GM23338 (cell line): ENCODE data around the gene OCIAD2. TPM values are rescaled to one million over a fixed set of nuclear protein-coding genes. Genes with fewer than 3 reads are reported as not detected.

ENCODE experiments used
- ATAC-seq: fragments of 200-7000 bp; cut with Tn5 transposase; 3 replicates; pipeline ENCODE4 v1.9.1; 2020
- DNase-seq: peaks from one replicate; pipeline ENCODE4 v3.0.0-alpha.2; 2015; ENCODE audit warnings: low spot score
- H2AFZ ChIP-seq: fragments of 200-600 bp; sonication (generic); 2 replicates; pipeline ENCODE4 v1.8.0; 2016; ENCODE audit warnings: antibody characterized with exemption, mild to moderate bottlenecking, moderate library complexity
- H3F3A ChIP-seq: fragments of 200-600 bp; sonication (generic); replicated peaks from 2 replicates; pipeline ENCODE4 v1.8.0; 2017; ENCODE audit warnings: antibody characterized with exemption, mixed run types, low read depth
- H3K27ac ChIP-seq: fragments of 200-600 bp; sonication (generic); 2 replicates; pipeline ENCODE4 v1.6.1; 2016; ENCODE audit warnings: low read depth
- H3K27me3 ChIP-seq: fragments of 200-600 bp; sonication (generic); 2 replicates; pipeline ENCODE4 v1.8.0; 2016; ENCODE audit warnings: mild to moderate bottlenecking, mixed run types, moderate library complexity; ENCODE audit not compliant: insufficient read depth
- H3K36me3 ChIP-seq: fragments of 200-600 bp; sonication (generic); 2 replicates; pipeline ENCODE4 v1.8.0; 2016; ENCODE audit warnings: mild to moderate bottlenecking; ENCODE audit not compliant: insufficient read depth
- H3K4me1 ChIP-seq: fragments of 200-600 bp; sonication (generic); 2 replicates; pipeline ENCODE4 v1.8.0; 2016; ENCODE audit warnings: mild to moderate bottlenecking, moderate library complexity; ENCODE audit not compliant: insufficient read depth
- H3K4me2 ChIP-seq: fragments of 200-600 bp; sonication (generic); 2 replicates; pipeline ENCODE4 v1.7.1; 2017; ENCODE audit warnings: mixed run types
- H3K4me3 ChIP-seq: fragments of 200-600 bp; sonication (generic); 2 replicates; pipeline ENCODE4 v1.6.1; 2016; ENCODE audit warnings: mixed run types
- H3K79me2 ChIP-seq: fragments of 200-600 bp; sonication (generic); replicated peaks from 2 replicates; pipeline ENCODE4 v1.8.0; 2017; ENCODE audit warnings: mild to moderate bottlenecking; ENCODE audit not compliant: insufficient read depth
- H3K9me2 ChIP-seq: fragments of 200-600 bp; sonication (generic); 2 replicates; pipeline ENCODE4 v1.8.0; 2017; ENCODE audit not compliant: insufficient read depth
- H4K20me1 ChIP-seq: fragments of 200-600 bp; sonication (generic); replicated peaks from 2 replicates; pipeline ENCODE4 v1.8.0; 2017; ENCODE audit warnings: mild to moderate bottlenecking; ENCODE audit not compliant: insufficient read depth
- H3K27ac Mint-ChIP-seq: 2 replicates; pipeline ENCODE4 v1.8.0; 2020; ENCODE audit warnings: inconsistent platforms, mild to moderate bottlenecking, moderate library complexity, mixed read lengths
- H3K27me3 Mint-ChIP-seq: 3 replicates; pipeline ENCODE4 v1.8.0; 2022; ENCODE audit warnings: low read depth, mild to moderate bottlenecking, moderate library complexity, mixed read lengths, inconsistent platforms; ENCODE audit not compliant: insufficient read depth, poor library complexity
- H3K36me3 Mint-ChIP-seq: 3 replicates; pipeline ENCODE4 v1.8.0; 2021; ENCODE audit warnings: low read depth, mild to moderate bottlenecking, inconsistent platforms, moderate library complexity, mixed read lengths
- H3K4me1 Mint-ChIP-seq: 3 replicates; pipeline ENCODE4 v1.8.0; 2020; ENCODE audit warnings: mild to moderate bottlenecking, inconsistent platforms, mixed read lengths
- H3K4me3 Mint-ChIP-seq: 3 replicates; pipeline ENCODE4 v1.8.0; 2021; ENCODE audit warnings: moderate library complexity, mild to moderate bottlenecking, inconsistent platforms, mixed read lengths
- H3K9me3 Mint-ChIP-seq: 3 replicates; pipeline ENCODE4 v1.8.0; 2020; ENCODE audit warnings: moderate library complexity, mild to moderate bottlenecking, inconsistent platforms, mixed read lengths
- CREB1 ChIP-seq: fragments of 250-450 bp; sonication (Bioruptor Pico); IDR thresholded peaks from 2 replicates; pipeline ENCODE4 v1.5.0; 2020; ENCODE audit warnings: low read depth, mild to moderate bottlenecking, moderate library complexity
- CTCF ChIP-seq, 2 experiments: fragments of 200-600 bp in 1 of 2; sonication (generic) in 1 of 2; conservative IDR thresholded peaks; 2 replicates each; pipeline versions ENCODE4 v1.5.1 to v1.6.1; 2016 to 2017; ENCODE audit warnings: antibody characterized with exemption in 2 of 2, low read depth in 2 of 2, mild to moderate bottlenecking in 2 of 2, moderate library complexity in 1 of 2
- ETS1 ChIP-seq: IDR thresholded peaks from 2 replicates; pipeline ENCODE4 v1.6.1; 2016; ENCODE audit warnings: antibody characterized with exemption
- EZH2 ChIP-seq: fragments of 200-600 bp; sonication (generic); IDR thresholded peaks from one replicate; pipeline ENCODE4 v1.8.0; 2017; ENCODE audit warnings: antibody characterized with exemption, mild to moderate bottlenecking, low read depth; ENCODE audit not compliant: unreplicated experiment
- EZH2phosphoT487 ChIP-seq: fragments of 200-600 bp; sonication (generic); IDR thresholded peaks from one replicate; pipeline ENCODE4 v1.8.1; 2018; ENCODE audit warnings: antibody characterized with exemption; ENCODE audit not compliant: unreplicated experiment
- JUNB ChIP-seq: IDR thresholded peaks from one replicate; pipeline ENCODE4 v1.6.1; 2016; ENCODE audit warnings: antibody characterized with exemption; ENCODE audit not compliant: unreplicated experiment
- NANOG ChIP-seq: IDR thresholded peaks from 2 replicates; pipeline ENCODE4 v1.6.1; 2016; ENCODE audit warnings: antibody characterized with exemption, borderline replicate concordance
- POLR2AphosphoS5 ChIP-seq: IDR thresholded peaks from 2 replicates; pipeline ENCODE4 v1.6.1; 2016; ENCODE audit warnings: antibody characterized with exemption, low read depth
- REST ChIP-seq: IDR thresholded peaks from one replicate; pipeline ENCODE4 v1.6.1; 2018; ENCODE audit warnings: antibody characterized with exemption; ENCODE audit not compliant: unreplicated experiment
- STAT1 ChIP-seq: IDR thresholded peaks from one replicate; pipeline ENCODE4 v1.6.1; 2016; ENCODE audit warnings: antibody characterized with exemption; ENCODE audit not compliant: unreplicated experiment
- ZNF114 ChIP-seq: fragments of 250-450 bp; sonication (Bioruptor Pico); IDR thresholded peaks from 2 replicates; pipeline ENCODE4 v1.5.0; 2020; ENCODE audit warnings: mild to moderate bottlenecking, moderate library complexity
- ZNF331 ChIP-seq: fragments of 250-450 bp; sonication (Bioruptor Pico); IDR thresholded peaks from 2 replicates; pipeline ENCODE4 v1.5.0; 2020; ENCODE audit warnings: low read depth, mild to moderate bottlenecking, moderate library complexity
- ZNF462 ChIP-seq: fragments of 250-450 bp; sonication (Bioruptor Pico); IDR thresholded peaks from 2 replicates; pipeline ENCODE4 v1.5.0; 2020; ENCODE audit warnings: mild to moderate bottlenecking, moderate library complexity
- polyA plus RNA-seq: library from polyadenylated mRNA; unstranded; fragments of >200 nt; fragmentation: Nextera tagmentation; extraction: Ambion mirVana; gene quantifications from 2 replicates; pipeline ENCODE4 v1.2.1, GENCODE V29; 2016
- total RNA-seq: library from RNA; depleted of rRNA; stranded (reverse); fragments of >200 nt; shearing (Covaris generic); gene quantifications from 2 replicates; pipeline ENCODE4 v1.2.3, GENCODE V29; 2014

Gene OCIAD2
- total and polyA plus RNA-seq, 2 experiments from 2014 or later, result 36.8 to 317 TPM

GRCh38 chr4:48862661-48863060 lies 43.9 kb downstream of the OCIAD2 start:
- H3K27me3 ChIP-seq, result no peaks in the 10 kb centered on the region
- H3K36me3 Mint-ChIP-seq, result peaks cover 33% of the 10 kb centered on the region
- H3K4me2 ChIP-seq, result no peak overlapping the region
- no peaks in the 10 kb centered on the region for H3K9me2 ChIP-seq
- H3K4me1 ChIP-seq, result no peaks in the 10 kb centered on the region
- no peak for DNase-seq
- H4K20me1 ChIP-seq, result no peaks in the 10 kb centered on the region
- H2AFZ ChIP-seq, result no peak overlapping the region
- H3K27me3 Mint-ChIP-seq, result peaks cover 3% of the 10 kb centered on the region
- H3K36me3 ChIP-seq, result peaks cover 11% of the 10 kb centered on the region; the same call in 1 of the 2 replicates
- no peak overlapping the region for H3K27ac Mint-ChIP-seq
- H3K79me2 ChIP-seq, result no peaks in the 10 kb centered on the region
- no peak overlapping the region for H3K4me3 ChIP-seq
- TF ChIP-seq ZNF462 (CRISPR knock-in tag), result no peak
- TF ChIP-seq POLR2AphosphoS5, result no peak
- TF ChIP-seq JUNB, result no peak
- no peak for TF ChIP-seq STAT1
- TF ChIP-seq REST, result no peak
- no peak for TF ChIP-seq EZH2phosphoT487
- no peak for TF ChIP-seq EZH2
- TF ChIP-seq ETS1, result no peak
- no peak for TF ChIP-seq CTCF (conservative IDR thresholded peaks at IDR 0.05; ENCODE audit: low read depth in 2 of 2)
- TF ChIP-seq ZNF114 (CRISPR knock-in tag), result no peak
- no peak for TF ChIP-seq NANOG
- TF ChIP-seq CREB1 (CRISPR knock-in tag), result no peak
- no peak for TF ChIP-seq ZNF331 (CRISPR knock-in tag)
- H3K27ac ChIP-seq, result no peak overlapping the region
- H3K4me3 Mint-ChIP-seq, result no peak overlapping the region
- ATAC-seq, result no peak
- peaks cover 15% of the 10 kb centered on the region for H3K9me3 Mint-ChIP-seq
- no peaks in the 10 kb centered on the region for H3F3A ChIP-seq
- no peaks in the 10 kb centered on the region for H3K4me1 Mint-ChIP-seq
